Measurements from ENCODE around the gene CEP135.

DNA sequence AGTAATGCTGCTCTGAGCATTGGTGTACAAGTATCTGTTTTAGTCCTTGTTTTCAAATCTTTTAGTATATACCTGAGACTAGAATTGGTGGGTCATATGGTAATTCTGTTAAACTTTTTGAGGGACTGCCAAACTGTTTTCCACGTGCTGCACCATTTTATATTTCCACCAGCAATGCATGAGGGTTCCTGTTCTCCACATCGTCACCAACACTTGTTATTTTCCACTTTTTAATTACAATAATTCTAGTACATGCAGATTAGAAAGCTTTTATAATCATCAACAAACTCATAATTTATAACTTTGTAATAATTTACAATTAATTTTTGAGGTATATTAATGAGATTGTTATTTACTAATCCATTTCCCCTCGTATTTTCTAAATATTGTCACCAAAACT lies 79.4 kb downstream of the CEP135 start:
- no peak for TF ChIP-seq EZH2 (IDR thresholded peaks at IDR 0.05; ENCODE audit: low read length, missing control alignments)
- TF ChIP-seq CTCF (conservative IDR thresholded peaks at IDR 0.05 in 1 of 2, IDR thresholded peaks at IDR 0.05 in 1 of 2; ENCODE audit: low read depth in 1 of 2, low read length in 2 of 2), result no peak

All from fibroblast of lung (primary cell).